Right atrium auricular region (tissue), 2 donors: ENCODE measurements around the gene RO60. TPM values are rescaled to one million over a fixed set of nuclear protein-coding genes. Genes with fewer than 3 reads are reported as not detected.

Experiments used
- DNase-seq: peaks from one replicate; pipeline ENCODE4 v3.0.0-alpha.2; 2019; ENCODE audit warnings: low spot score
- H3K27ac ChIP-seq, 2 donors: fragments of 200-600 bp; sonication (generic); 1 replicate in 1 of 2; 2 replicates in 1 of 2; pipeline ENCODE4 v1.5.1; 2016 to 2019
- H3K27me3 ChIP-seq, 2 donors: fragments of 200-600 bp; sonication (generic); one replicate each; pipeline versions ENCODE4 v1.5.1 to v1.6.0; 2017 to 2019
- H3K36me3 ChIP-seq: fragments of 200-600 bp; sonication (generic); one replicate; pipeline ENCODE4 v1.5.1; 2016
- H3K4me1 ChIP-seq, 2 donors: fragments of 200-600 bp; sonication (generic); one replicate each; pipeline versions ENCODE4 v1.5.1 to v1.6.0; 2017 to 2019
- H3K4me3 ChIP-seq, 2 donors: fragments of 200-600 bp; sonication (generic); 1 replicate in 1 of 2; 2 replicates in 1 of 2; pipeline ENCODE4 v1.5.1; 2017 to 2019; ENCODE audit warnings: mild to moderate bottlenecking in 1 of 2, moderate library complexity in 1 of 2
- H3K9me3 ChIP-seq, 2 donors: fragments of 200-600 bp; sonication (generic); one replicate each; pipeline ENCODE4 v1.5.1; 2019
- CTCF ChIP-seq, 2 donors: fragments of 200-600 bp; sonication (generic); IDR thresholded peaks; one replicate each; pipeline ENCODE4 v1.5.1; 2019; ENCODE audit warnings: antibody characterized with exemption in 2 of 2
- total RNA-seq, 2 donors: library from RNA; depleted of rRNA; stranded (reverse); fragments of >200 nt; gene quantifications; one replicate each; pipeline ENCODE4 v1.1.0, GENCODE V29; 2016

The RO60 gene
- total RNA-seq, 2 donors from 2014 or later = 58.9 to 64.4 TPM

DNA sequence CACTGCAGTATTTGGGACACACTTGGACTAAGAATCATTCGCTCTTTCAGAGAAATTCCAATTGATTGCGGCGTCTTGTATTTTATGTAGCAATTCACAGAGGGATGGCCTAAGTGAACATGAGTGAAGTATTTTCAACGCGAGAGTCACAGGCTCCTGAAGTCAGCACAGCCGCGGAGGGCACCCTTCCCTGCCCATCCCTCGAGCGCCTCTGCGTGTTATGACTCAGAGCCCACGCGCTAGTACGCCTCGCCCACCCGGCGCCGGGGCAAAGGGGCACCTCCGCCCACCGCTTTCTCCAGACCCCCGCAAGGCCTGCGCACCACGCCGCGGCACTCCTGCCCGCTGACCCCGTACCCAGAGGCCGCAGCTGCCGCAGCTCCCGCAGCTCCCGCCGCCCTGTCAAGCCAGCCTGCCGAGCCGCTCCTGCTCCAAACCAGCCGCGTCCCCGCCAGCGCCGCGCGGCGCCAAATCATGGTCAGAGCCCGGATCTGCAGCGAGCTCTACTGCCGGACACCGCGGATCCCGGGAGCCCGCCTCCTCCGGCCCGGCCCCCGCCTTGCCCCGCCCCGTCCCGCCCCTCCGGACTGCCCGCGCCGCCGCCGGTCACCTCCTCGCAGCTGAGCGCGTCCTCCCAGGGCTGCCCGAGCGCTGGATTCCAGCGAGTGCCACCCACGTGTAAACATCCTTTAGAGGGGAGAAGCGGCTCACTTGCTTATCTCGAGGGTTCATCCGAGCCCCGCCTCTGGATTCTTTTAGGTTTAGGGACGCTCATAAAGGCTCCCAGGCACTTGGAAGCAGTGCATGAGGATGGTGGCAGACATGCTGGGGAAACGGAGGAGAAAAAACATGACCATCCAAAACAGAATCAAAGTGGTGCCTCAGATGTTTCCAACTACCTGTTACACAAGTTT lies 45.8 kb downstream of the RO60 start, which contains the start of gene GLRX2:
GLRX2 (minus strand) TSS at position 508 of the 914 bp plus-strand sequence; CDS start at position 476, 32 bp downstream.
- Histone ChIP-seq H3K4me3 (peak within 1 kb of the TSS; percentile 82), H3K4me1 (peaks cover 0 to 18% of the 10 kb centered on the region in 2 donors), H3K36me3 (peaks cover 7% of the 10 kb centered on the region), H3K27me3 (no peaks in the 10 kb centered on the region), H3K27ac (peak within 1 kb of the TSS; percentile 93), H3K9me3 (no peaks in the 10 kb centered on the region)
- peak in 1 of 2 donors; percentile 32 for TF ChIP-seq CTCF (IDR thresholded peaks at IDR 0.05)
- peak; percentile 83 for DNase-seq

DNA sequence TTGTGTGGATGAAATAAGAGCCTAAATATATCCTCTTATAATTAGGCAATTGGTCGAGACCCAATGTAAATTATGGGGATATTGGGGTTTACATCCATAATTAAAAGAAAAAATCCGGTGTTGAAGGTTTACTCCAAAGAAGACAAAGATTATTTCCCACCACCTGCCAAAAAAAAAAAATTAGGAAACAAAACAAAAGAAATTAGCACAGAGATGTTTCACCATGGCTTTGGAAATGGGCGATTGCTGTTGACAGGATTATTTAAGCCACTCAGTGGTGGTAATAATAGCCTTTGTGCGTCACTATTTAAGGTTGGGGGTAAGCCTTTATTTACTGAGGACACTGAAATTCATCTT lies 46.4 kb downstream of the RO60 start:
- Histone ChIP-seq H3K9me3 (no peaks in the 10 kb centered on the region), H3K4me1 (peaks cover 0 to 18% of the 10 kb centered on the region in 2 donors), H3K27me3 (no peaks in the 10 kb centered on the region), H3K27ac (peak overlapping the region; percentile 93), H3K4me3 (peak overlapping the region; percentile 82), H3K36me3 (peaks cover under 1% of the 10 kb centered on the region)
- DNase-seq = no peak
- TF ChIP-seq CTCF (IDR thresholded peaks at IDR 0.05) = no peak

DNA sequence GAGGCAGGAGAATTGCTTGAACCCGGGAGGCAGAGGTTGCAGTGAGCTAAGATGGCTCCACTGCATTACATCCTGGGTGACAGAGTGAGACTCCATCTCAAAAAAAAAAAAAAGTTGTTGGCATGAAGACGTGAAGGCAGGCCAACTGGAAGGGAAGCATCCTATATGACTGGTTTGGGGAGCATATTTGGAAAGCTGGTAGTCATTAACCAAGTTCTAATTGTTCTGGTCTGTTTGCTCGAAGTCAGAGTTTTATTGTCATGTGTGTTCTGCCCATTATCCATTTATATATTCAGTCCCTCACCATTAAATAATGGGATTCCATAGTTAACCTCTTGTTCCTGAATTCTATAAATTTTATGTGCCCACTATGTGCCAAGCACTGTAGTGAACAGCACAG lies 49.1 kb downstream of the RO60 start:
- Histone ChIP-seq H3K4me3 (no peak overlapping the region), H3K4me1 (peaks cover 0 to 8% of the 10 kb centered on the region in 2 donors), H3K27ac (no peak overlapping the region), H3K36me3 (no peaks in the 10 kb centered on the region), H3K27me3 (no peaks in the 10 kb centered on the region), H3K9me3 (no peaks in the 10 kb centered on the region)
- no peak for TF ChIP-seq CTCF (IDR thresholded peaks at IDR 0.05)
- no peak for DNase-seq

Other genes with a start within 250 kb of the RO60 start
- gene UCHL5, start 252 bp upstream of the RO60 start, total RNA-seq = 10 to 100 TPM; 18.9 to 32.9 TPM
- gene GLRX2, start 45.8 kb downstream of the RO60 start, total RNA-seq = 10 to 100 TPM in 1 of 2 donors, 1 to 10 TPM in 1; 6.8 to 12.1 TPM
- gene CDC73, start 62.4 kb downstream of the RO60 start, total RNA-seq = 10 to 100 TPM; 27.8 to 30.1 TPM
- gene B3GALT2, start 127.0 kb downstream of the RO60 start, total RNA-seq = 10 to 100 TPM; 27.9 to 51.7 TPM